Mucosa of stomach (tissue), 1 donor: Measurements from ENCODE around the gene GRK6.

Source experiments
- H3K27me3 ChIP-seq: one replicate; pipeline ENCODE4 v1.7.0; 2013; ENCODE audit warnings: mild to moderate bottlenecking, low read length; ENCODE audit not compliant: control insufficient read depth, insufficient read depth
- H3K36me3 ChIP-seq: one replicate; pipeline ENCODE4 v1.7.0; 2013; ENCODE audit warnings: low read length; ENCODE audit not compliant: control insufficient read depth, insufficient read depth
- H3K4me1 ChIP-seq: one replicate; pipeline ENCODE4 v1.7.0; 2013; ENCODE audit warnings: mild to moderate bottlenecking, low read length; ENCODE audit not compliant: control insufficient read depth, insufficient read depth
- H3K4me3 ChIP-seq: one replicate; pipeline ENCODE4 v1.7.0; 2013; ENCODE audit warnings: low read length
- H3K9ac ChIP-seq: one replicate; pipeline ENCODE4 v1.7.0; 2013; ENCODE audit warnings: mild to moderate bottlenecking, low read length, moderate library complexity
- H3K9me3 ChIP-seq: one replicate; pipeline ENCODE4 v1.7.0; 2013; ENCODE audit warnings: mild to moderate bottlenecking, low read length, moderate library complexity; ENCODE audit not compliant: control insufficient read depth
- donor health status: Pancreatic carcinoma.

GRK6 gene

DNA sequence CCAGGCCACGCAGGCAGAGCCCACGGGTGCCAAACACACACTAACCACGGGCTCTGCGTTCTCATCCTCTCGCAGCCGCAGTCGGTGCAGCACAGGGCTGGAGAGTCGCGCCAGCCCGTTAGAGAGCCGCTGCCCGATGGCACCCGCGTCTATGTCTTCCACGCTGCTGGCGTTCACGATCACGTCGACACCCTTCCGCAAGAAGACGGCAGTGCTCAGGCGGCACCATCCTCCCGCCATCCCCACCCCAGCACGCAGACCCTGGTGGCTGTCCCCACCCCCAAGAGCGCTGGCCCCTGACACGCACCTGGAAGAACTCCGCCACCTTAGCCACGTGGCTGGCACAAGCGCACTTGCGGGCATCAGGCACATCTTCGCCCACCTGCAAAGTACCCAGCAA, 41.0 kb downstream of the GRK6 start:
- Histone ChIP-seq H3K27me3 (peaks cover 14% of the 10 kb centered on the region), H3K9ac (no peak overlapping the region), H3K9me3 (no peaks in the 10 kb centered on the region), H3K36me3 (no peaks in the 10 kb centered on the region), H3K4me3 (no peak overlapping the region), H3K4me1 (peaks cover 13% of the 10 kb centered on the region)

DNA sequence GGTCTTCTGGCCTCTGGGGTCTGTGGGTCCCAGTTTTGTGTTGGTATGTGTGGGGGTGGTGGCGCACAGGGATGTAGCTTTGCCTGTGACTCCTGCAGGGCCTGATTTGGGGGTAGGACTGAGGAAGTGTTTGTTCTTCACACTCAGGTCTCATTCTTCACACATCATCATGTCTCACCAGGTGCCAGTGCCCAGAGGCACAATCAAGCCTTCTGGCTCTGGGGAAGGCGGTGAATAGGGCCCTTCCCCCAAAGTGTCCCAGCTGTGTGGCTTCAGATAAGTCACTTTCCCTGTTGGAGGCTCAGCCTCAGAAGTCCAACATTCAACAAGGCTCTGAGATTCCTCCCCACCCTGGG, 41.8 kb downstream of the GRK6 start:
- Histone ChIP-seq H3K4me1 (peaks cover 15% of the 10 kb centered on the region), H3K4me3 (no peak overlapping the region), H3K9me3 (no peaks in the 10 kb centered on the region), H3K27me3 (peaks cover 19% of the 10 kb centered on the region), H3K9ac (no peak overlapping the region), H3K36me3 (no peaks in the 10 kb centered on the region)

DNA sequence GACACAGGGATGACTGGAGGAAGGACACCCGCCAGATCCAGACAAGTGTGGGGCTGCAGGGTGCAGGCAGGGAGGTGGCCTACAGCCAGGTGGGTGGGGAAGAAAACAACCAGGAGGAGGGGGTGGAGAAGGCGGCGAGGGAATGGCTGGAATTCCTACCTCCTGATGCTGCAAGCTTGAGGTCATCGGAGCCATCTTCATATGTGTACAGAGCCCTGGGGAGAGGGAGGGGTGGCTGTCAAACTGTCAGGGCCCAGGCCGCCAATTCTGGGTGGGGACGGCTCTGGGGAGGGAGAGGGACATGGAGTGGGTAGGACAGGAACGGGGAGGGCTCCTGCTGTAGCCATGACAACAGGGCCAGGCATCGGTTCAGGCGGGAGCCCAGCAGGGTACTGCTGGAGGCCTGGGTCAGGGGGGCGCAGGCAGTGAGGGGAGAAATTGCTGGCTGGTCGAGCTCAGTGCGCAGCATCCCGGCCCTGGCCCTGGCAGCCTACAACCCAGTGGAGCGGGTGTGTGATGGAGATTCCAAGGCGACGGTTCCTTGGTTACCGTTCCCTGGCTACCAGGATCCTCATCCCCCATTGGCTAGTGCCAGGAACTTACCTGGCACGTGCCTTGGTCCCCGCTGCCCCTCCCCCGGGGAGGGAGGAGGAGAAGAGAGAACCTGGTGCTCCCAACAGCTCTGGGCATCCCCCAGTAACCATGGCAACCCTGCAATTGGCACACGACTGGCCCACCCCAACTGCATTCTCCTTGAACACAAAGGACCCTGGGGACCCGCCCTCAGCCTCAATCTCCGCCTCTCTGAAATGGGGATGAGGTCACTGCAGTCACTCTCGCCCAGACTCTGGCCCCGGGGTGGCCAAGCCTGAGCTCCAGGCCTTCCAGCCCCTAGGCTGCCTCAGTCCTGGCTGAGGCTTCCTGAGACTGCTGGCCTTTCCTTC, 42.5 kb downstream of the GRK6 start:
- no peaks in the 10 kb centered on the region for H3K9me3 ChIP-seq
- H3K4me1 ChIP-seq: peaks cover 15% of the 10 kb centered on the region
- no peaks in the 10 kb centered on the region for H3K36me3 ChIP-seq
- no peak overlapping the region for H3K4me3 ChIP-seq
- no peak overlapping the region for H3K9ac ChIP-seq
- H3K27me3 ChIP-seq: peaks cover 20% of the 10 kb centered on the region

DNA sequence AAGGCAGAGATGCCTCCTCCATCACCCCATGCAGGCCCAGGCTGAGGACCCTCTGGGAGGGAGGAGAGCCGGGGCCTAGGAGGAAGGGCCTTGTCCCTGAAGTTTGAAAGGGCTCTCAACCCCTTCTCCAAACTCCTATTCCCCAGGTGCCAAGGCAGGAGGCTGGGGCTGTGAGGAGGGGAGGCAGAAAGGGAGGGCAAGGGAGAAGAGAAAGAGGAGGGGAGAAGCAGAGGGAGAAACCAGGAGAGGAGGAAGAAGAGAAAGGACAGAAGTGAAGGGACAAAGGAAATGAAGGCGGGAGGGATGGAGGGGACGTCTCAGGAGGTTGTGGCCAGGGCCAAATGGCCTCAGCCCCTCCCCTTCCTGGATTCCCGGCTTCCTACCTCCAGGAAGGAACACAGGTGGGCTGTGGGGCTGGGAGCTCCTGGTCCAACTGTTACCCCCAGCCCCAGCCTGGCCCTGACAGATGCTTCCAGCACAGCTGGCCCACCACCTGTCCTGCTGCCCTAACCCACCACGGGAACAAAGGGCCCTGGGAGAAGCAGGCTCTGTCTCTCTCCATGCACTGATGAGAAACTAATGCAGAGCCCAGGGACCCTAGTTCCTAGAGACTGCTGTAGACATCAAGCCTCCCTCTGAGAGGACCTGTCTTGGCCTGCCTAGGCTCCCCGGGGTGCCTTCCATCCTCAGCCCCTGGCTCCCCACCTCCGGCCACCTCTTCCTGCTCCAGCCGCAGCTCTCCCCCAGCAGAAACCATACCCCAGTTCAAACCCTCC, 43.5 kb downstream of the GRK6 start:
- H3K27me3 ChIP-seq: peaks cover 26% of the 10 kb centered on the region
- H3K36me3 ChIP-seq: no peaks in the 10 kb centered on the region
- H3K4me1 ChIP-seq: peaks cover 15% of the 10 kb centered on the region
- no peak overlapping the region for H3K4me3 ChIP-seq
- H3K9ac ChIP-seq: no peak overlapping the region
- H3K9me3 ChIP-seq: no peaks in the 10 kb centered on the region

DNA sequence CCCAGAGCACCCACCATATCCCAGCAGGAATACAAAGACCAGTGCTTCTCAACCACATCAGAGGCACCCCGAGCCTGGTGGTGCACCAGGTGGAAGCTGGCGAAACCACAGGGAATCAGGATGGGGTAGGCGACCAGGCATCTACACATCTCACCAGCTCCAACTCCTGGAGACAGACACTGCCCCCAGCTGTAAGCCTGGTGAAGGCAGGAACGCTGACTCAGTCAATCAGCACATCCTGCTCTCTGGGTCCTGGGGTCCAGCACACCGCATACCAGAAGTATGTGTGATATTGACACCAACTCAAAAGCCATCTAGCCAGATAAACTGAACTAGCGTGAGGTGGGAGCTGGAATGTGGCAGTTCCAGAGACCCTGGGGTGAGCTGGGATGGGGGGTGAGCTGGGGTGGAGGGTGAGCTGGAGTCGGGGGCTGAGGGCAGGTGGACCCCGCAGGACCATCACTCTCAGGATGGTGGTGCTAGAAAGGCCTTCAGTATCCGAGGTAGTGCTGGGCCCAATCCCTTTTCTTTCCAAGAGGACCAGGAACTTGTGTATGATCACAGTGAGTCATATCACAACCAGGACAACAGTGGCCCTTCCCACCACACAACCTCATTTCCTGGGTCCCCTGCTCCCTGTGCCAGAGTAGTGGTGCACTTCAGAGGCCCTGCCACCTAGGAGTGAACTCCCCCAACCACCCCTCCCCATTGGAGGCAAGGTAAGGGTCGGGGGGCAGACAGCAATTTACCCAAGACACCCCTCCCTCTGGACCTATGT, 44.5 kb downstream of the GRK6 start:
- Histone ChIP-seq H3K27me3 (peaks cover 26% of the 10 kb centered on the region), H3K9ac (no peak overlapping the region), H3K9me3 (no peaks in the 10 kb centered on the region), H3K36me3 (no peaks in the 10 kb centered on the region), H3K4me1 (peaks cover 15% of the 10 kb centered on the region), H3K4me3 (no peak overlapping the region)

DNA sequence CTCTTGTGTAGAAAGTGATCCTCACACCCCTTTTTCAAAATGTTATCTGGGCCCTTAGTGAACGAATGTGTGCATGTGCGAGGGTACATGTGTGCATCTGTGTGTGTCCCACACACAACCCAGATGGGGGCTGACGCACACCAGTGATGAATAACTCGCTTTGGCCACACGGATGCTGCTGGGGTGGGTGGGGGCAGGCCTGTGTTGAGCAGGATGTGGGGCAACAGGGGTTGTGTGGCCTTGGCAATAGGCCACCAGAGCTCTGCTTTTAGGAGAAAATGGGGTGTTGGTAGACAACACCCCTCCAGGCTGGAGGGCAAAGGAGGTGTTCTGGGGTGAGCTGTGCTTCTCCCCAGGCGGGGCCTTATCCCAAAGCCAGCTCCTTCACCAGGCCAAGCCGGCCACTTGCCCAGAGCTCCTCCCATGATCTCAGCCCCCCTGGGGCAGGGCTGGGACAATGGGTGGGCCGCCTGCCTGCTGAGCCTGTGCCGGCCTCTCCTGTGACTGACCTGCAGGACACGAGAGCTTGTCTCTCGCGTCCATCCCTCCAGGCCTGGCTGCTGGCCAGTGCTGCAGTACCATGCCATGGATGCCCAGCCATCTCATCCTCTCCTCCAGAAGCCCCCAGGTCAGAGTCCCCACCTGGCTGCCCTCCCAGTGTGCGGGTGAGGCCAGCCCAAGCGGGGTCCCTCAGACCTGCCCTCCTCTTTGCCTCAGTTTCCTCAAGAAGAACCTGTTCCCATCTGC, 45.3 kb downstream of the GRK6 start:
- Histone ChIP-seq H3K9me3 (no peaks in the 10 kb centered on the region), H3K9ac (no peak overlapping the region), H3K27me3 (peaks cover 26% of the 10 kb centered on the region), H3K4me1 (peaks cover 15% of the 10 kb centered on the region), H3K36me3 (no peaks in the 10 kb centered on the region), H3K4me3 (no peak overlapping the region)

DNA sequence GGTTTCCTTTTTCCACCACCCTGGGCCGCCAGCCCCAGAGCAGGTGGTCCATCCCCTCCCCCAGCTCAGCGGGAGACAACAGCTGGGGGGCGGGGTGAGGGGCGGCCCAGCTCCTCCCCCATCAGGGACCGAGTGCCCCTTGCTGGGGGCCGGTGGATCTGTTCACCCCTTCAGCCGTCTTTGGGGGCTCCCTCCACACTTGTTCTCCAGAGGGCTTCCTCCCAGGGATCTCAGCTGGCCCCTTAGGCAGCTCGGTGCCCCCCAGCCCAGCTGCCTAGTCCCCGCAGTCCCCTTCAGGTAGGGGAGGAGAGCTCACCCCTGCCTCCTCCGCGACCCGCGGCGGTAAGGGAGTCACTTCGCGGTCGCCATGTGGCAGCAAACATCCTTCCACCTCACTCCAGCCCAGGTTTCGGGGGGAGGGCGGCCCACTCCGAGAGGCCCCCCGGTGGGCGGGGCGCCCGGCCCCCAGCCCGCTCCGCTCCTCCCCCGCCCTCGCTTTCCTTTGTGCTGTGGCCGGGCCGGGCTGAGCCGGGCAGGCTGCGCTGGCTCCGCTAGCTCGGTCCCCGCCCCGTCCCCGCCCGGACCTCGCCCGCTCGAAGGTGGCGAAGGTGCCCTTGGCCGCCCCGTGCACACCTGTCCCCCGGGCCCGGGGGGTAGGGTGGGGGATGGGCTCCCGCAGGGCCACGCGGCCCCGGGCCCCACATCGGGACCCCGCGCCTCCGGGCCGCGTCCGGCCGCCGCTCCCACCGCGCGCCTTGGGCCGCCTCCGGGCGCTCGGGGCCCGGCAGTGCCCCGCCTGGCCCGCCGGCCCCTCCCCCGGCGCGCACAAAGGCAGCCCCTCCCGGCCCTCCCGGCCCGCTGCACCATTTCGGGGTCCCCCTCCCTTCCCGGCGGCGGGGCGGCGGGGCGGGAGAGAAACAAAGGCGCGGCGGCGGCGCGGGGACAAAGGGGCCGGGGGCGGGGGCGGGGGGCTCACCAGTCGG, 46.3 kb downstream of the GRK6 start:
- Histone ChIP-seq H3K27me3 (peaks cover 26% of the 10 kb centered on the region), H3K4me1 (peaks cover 15% of the 10 kb centered on the region), H3K9me3 (no peaks in the 10 kb centered on the region), H3K36me3 (no peaks in the 10 kb centered on the region), H3K9ac (peak overlapping the region; percentile 47), H3K4me3 (no peak overlapping the region)

DNA sequence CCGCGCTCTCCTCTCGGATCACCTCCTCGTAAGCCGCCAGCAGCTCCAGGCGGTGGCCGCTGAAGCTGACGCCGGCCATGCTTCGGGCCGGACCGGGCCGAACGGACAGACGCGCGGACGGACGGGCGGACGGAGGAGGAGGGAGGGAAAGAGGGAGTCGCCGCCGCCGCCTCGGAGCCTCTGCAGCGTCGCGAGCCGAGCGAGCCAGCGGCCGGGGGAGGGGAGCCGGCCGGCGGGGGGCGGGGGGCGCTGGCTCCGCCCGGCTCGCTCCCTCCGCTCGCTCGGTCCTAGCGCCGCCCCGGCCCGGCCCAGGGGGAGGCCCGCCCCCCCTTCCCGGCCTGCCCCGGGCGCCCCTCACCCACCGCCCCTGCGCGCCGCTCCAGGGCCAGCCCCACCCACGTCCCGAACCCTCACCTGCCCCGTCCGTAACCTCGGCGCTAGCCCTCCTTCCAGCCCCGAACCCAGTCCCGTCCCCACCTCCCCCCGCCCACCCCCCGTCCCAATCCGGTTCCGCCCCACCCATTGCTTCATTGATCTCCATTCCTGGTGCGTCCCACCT, 47.0 kb downstream of the GRK6 start, which contains the start of gene DBN1:
TSS of gene DBN1 (minus strand) at position 192 of the 559 bp plus-strand sequence. CDS start at position 79, 113 bp downstream.
- H3K4me3 ChIP-seq: no peak within 1 kb of the TSS
- peaks cover 26% of the 10 kb centered on the region for H3K27me3 ChIP-seq
- peaks cover 15% of the 10 kb centered on the region for H3K4me1 ChIP-seq
- H3K9ac ChIP-seq: peak within 1 kb of the TSS; percentile 47
- no peaks in the 10 kb centered on the region for H3K36me3 ChIP-seq
- no peaks in the 10 kb centered on the region for H3K9me3 ChIP-seq

DNA sequence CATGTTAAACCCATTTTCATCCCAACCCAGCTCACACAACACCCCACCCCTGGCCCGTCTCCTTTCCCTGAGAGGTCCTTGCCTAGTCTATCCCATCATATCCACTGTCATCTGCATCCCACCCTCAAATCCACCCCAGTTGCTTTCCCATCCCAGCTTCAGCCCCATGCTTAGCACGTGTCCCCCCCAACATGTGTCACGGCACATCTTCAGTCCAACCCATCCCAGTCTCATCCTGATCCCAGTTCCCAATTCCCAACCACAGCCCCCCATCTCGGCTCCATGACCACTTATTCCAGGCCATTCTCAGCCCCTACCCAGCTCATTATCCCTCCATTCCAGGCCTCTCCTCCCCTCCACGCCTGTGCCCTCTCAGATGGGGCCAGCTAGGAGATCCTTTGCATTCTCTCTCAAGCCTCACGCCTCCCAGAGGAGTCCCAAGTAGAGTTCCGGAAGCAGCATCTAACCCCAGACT, 47.6 kb downstream of the GRK6 start:
- Histone ChIP-seq H3K4me3 (no peak overlapping the region), H3K36me3 (no peaks in the 10 kb centered on the region), H3K4me1 (peaks cover 15% of the 10 kb centered on the region), H3K9me3 (no peaks in the 10 kb centered on the region), H3K27me3 (peaks cover 26% of the 10 kb centered on the region), H3K9ac (no peak overlapping the region)

DNA sequence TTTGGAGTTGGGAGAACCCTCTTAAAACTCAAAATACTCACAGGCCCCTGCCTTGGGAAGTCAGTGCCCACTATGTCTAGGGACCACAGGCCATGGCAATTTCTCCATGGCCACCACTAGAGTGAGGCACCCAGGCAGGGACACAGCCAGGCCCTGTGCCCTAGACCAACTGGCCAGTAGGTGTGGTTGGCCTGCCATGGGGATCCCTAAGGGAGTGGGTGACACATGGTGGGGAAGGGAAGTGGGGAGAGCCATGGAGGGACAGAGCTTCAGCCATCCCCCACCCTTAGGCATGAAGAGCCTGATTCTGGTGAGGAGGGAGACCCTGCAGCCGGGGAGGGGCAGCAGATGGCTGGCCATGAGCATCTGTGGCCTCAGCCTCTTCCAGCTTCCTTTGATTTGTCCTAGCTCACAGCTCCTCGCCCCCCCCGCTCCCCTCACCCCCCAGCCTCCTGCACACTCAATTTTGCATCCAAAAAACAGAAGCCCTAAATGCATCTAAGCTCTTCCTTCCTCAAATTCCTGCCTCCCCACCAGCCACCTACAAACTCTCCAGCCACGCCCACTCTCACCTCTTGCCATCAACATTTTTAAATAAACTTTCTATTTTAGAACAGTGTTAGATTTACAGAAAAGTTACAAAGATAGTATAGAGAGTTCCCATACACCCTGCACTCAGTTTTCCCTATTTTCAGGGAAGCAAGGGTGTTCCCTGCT, 48.5 kb downstream of the GRK6 start:
- Histone ChIP-seq H3K36me3 (no peaks in the 10 kb centered on the region), H3K9me3 (no peaks in the 10 kb centered on the region), H3K27me3 (peaks cover 26% of the 10 kb centered on the region), H3K4me3 (no peak overlapping the region), H3K4me1 (peaks cover 16% of the 10 kb centered on the region), H3K9ac (no peak overlapping the region)
